Neural cell (in vitro differentiated cells): Measurements from ENCODE around the gene PSMB11.

ENCODE experiments used
- EP300 ChIP-seq: fragments of 450-650 bp; conservative IDR thresholded peaks from 2 replicates; pipeline ENCODE4 v1.6.1; 2014; ENCODE audit warnings: antibody characterized with exemption, mild to moderate bottlenecking, moderate library complexity; ENCODE audit not compliant: poor library complexity, severe bottlenecking
- EZH2 ChIP-seq: fragments of 200-600, 300-800 bp; shearing (Covaris generic), sonication (generic); IDR thresholded peaks from 2 replicates; pipeline ENCODE4 v1.6.1; 2014; ENCODE audit warnings: antibody characterized with exemption, low read length, borderline replicate concordance, mild to moderate bottlenecking; ENCODE audit not compliant: insufficient read depth, poor library complexity, severe bottlenecking
- MXI1 ChIP-seq: fragments of 450-650 bp; conservative IDR thresholded peaks from 2 replicates; pipeline ENCODE4 v1.6.1; 2014; ENCODE audit warnings: antibody characterized with exemption, mild to moderate bottlenecking; ENCODE audit not compliant: poor library complexity, severe bottlenecking
- POLR2AphosphoS5 ChIP-seq: IDR thresholded peaks from 2 replicates; pipeline ENCODE4 v1.6.1; 2012
- SMC3 ChIP-seq: fragments of 450-650 bp; conservative IDR thresholded peaks from 2 replicates; pipeline ENCODE4 v1.6.1; 2014; ENCODE audit warnings: antibody characterized with exemption, mild to moderate bottlenecking, moderate library complexity; ENCODE audit not compliant: poor library complexity
- TAF1 ChIP-seq: IDR thresholded peaks from 2 replicates; pipeline ENCODE4 v1.6.1; 2012; ENCODE audit warnings: low read depth
- TF ChIP-seq, protein P1 (sequence below): fragments of 450-650 bp; IDR thresholded peaks from 2 replicates; pipeline ENCODE4 v1.5.1; 2014; ENCODE audit warnings: antibody characterized with exemption, mild to moderate bottlenecking, moderate library complexity; ENCODE audit not compliant: poor library complexity, severe bottlenecking

- TF ChIP-seq, protein P1, sequence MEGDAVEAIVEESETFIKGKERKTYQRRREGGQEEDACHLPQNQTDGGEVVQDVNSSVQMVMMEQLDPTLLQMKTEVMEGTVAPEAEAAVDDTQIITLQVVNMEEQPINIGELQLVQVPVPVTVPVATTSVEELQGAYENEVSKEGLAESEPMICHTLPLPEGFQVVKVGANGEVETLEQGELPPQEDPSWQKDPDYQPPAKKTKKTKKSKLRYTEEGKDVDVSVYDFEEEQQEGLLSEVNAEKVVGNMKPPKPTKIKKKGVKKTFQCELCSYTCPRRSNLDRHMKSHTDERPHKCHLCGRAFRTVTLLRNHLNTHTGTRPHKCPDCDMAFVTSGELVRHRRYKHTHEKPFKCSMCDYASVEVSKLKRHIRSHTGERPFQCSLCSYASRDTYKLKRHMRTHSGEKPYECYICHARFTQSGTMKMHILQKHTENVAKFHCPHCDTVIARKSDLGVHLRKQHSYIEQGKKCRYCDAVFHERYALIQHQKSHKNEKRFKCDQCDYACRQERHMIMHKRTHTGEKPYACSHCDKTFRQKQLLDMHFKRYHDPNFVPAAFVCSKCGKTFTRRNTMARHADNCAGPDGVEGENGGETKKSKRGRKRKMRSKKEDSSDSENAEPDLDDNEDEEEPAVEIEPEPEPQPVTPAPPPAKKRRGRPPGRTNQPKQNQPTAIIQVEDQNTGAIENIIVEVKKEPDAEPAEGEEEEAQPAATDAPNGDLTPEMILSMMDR: no peak
- TF ChIP-seq POLR2AphosphoS5 (no peak), EP300 (no peak), EZH2 (no peak), SMC3 (no peak), TAF1 (no peak), MXI1 (no peak)
These were observed 1.7 kb downstream of the PSMB11 start for GRCh38 chr14:23043754-23044153.
